ENCODE measurements around the gene ACAP1.

- TF ChIP-seq PPARA (CRISPR knock-in tag; IDR thresholded peaks at IDR 0.05; ENCODE audit: borderline replicate concordance) (no peak), ARNTL (CRISPR knock-in tag; IDR thresholded peaks at IDR 0.05; ENCODE audit: borderline replicate concordance, low read depth) (no peak), CREB5 (CRISPR knock-in tag; IDR thresholded peaks at IDR 0.05; ENCODE audit: low read depth) (no peak), CSDC2 (CRISPR knock-in tag; IDR thresholded peaks at IDR 0.05) (no peak), TCF4 (CRISPR knock-in tag; IDR thresholded peaks at IDR 0.05; ENCODE audit: borderline replicate concordance) (no peak), ZC3H10 (CRISPR knock-in tag; IDR thresholded peaks at IDR 0.05) (no peak), ZFP30 (CRISPR knock-in tag; IDR thresholded peaks at IDR 0.05) (no peak), ZNF8 (CRISPR knock-in tag; IDR thresholded peaks at IDR 0.05) (no peak)
- TF ChIP-seq, protein P1, sequence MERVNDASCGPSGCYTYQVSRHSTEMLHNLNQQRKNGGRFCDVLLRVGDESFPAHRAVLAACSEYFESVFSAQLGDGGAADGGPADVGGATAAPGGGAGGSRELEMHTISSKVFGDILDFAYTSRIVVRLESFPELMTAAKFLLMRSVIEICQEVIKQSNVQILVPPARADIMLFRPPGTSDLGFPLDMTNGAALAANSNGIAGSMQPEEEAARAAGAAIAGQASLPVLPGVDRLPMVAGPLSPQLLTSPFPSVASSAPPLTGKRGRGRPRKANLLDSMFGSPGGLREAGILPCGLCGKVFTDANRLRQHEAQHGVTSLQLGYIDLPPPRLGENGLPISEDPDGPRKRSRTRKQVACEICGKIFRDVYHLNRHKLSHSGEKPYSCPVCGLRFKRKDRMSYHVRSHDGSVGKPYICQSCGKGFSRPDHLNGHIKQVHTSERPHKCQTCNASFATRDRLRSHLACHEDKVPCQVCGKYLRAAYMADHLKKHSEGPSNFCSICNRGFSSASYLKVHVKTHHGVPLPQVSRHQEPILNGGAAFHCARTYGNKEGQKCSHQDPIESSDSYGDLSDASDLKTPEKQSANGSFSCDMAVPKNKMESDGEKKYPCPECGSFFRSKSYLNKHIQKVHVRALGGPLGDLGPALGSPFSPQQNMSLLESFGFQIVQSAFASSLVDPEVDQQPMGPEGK (CRISPR knock-in tag; IDR thresholded peaks at IDR 0.05; ENCODE audit: borderline replicate concordance): no peak
- TF ChIP-seq, protein P2, sequence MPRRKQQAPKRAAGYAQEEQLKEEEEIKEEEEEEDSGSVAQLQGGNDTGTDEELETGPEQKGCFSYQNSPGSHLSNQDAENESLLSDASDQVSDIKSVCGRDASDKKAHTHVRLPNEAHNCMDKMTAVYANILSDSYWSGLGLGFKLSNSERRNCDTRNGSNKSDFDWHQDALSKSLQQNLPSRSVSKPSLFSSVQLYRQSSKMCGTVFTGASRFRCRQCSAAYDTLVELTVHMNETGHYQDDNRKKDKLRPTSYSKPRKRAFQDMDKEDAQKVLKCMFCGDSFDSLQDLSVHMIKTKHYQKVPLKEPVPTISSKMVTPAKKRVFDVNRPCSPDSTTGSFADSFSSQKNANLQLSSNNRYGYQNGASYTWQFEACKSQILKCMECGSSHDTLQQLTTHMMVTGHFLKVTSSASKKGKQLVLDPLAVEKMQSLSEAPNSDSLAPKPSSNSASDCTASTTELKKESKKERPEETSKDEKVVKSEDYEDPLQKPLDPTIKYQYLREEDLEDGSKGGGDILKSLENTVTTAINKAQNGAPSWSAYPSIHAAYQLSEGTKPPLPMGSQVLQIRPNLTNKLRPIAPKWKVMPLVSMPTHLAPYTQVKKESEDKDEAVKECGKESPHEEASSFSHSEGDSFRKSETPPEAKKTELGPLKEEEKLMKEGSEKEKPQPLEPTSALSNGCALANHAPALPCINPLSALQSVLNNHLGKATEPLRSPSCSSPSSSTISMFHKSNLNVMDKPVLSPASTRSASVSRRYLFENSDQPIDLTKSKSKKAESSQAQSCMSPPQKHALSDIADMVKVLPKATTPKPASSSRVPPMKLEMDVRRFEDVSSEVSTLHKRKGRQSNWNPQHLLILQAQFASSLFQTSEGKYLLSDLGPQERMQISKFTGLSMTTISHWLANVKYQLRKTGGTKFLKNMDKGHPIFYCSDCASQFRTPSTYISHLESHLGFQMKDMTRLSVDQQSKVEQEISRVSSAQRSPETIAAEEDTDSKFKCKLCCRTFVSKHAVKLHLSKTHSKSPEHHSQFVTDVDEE (CRISPR knock-in tag; IDR thresholded peaks at IDR 0.05): no peak
Observed at GRCh38 chr17:7328840-7329373, 7.4 kb upstream of the ACAP1 start, which contains the start of gene NEURL4.

Data from SK-N-SH treated with all-trans-retinoic acid at 6 μM for 48 hours (cell line).